ENCODE measurements around the gene PIGS. TPM values are rescaled to one million over a fixed set of nuclear protein-coding genes. Genes with fewer than 3 reads are reported as not detected.

PIGS gene
- total RNA-seq = 46.3 and 60.7 TPM in 2 replicates

DNA sequence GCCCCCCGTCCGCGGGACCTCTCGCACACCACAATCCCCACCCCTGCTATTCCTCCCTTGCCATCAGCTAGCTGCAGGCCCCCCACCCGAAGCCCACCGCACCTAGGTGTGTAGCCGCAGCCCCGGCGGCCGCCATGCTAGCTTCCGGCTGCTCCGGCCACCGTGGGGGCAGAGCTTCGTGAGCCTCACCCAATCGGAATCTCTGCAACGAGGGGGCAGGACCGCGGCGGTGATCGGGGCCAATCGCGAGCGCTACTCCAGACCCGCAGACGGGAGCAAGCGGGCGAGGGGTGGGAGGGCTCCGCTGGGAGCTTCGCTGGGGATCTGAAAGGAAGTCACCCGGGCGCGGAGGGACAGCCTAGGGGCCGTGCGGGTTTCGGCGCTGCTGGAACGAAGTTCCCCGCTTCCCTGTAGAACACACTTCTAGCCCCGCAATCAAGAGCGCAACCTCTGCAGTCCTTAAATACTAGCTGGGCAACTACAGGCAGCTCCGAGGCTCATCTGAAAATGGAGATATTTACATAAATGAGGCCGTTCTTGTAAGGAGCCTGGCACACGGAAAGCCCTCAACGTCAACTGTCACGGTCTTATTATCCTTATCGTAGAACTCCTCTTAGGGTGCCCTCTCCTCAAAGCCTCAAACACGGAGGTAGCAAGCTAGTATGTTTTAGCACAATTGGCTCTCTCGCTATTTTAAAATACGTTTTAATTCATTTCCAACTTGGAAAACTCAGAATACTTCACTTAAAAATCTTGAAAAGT lies at the start of gene PIGS:
Gene PIGS (minus strand): TSS at position 164 of the 762 bp plus-strand sequence. CDS start 28 bp downstream, at position 136.

GRCh38 chr17:28613931-28614381 lies 42.6 kb upstream of the PIGS start, which contains the start of gene RSKR:
Gene RSKR, minus strand, starts transcription at chr17:28614185. Its CDS starts 24 bp downstream, at chr17:28614161.

DNA sequence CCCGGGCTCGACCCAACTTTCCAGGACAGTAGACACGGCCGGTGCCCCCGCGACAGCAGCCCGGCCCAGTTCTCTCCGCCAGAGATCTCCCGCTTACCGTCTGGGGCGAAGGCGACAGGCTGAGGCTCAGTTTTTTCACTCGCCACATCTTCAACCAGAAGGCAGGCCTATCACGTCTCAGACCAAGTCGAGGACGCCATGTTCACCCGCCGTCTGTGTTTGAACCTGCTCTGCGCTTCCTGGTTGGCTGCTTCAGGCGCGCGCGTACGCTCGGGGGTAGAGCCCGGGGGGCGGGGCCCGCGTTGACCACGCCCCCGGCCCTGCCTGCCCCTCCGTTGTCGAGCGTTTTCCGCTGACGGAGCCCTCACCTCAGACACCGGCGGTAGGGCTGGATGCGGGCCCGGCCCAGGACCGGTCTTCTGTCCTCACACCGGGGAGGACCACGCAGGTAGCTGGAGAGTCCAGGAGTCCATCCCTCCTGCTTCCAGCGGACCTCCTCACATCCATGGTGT lies 27.5 kb upstream of the PIGS start, which contains the start of gene SPAG5:
Gene SPAG5 (minus strand): TSS at position 227 of the 512 bp plus-strand sequence. CDS start 79 bp downstream, at position 148.

DNA sequence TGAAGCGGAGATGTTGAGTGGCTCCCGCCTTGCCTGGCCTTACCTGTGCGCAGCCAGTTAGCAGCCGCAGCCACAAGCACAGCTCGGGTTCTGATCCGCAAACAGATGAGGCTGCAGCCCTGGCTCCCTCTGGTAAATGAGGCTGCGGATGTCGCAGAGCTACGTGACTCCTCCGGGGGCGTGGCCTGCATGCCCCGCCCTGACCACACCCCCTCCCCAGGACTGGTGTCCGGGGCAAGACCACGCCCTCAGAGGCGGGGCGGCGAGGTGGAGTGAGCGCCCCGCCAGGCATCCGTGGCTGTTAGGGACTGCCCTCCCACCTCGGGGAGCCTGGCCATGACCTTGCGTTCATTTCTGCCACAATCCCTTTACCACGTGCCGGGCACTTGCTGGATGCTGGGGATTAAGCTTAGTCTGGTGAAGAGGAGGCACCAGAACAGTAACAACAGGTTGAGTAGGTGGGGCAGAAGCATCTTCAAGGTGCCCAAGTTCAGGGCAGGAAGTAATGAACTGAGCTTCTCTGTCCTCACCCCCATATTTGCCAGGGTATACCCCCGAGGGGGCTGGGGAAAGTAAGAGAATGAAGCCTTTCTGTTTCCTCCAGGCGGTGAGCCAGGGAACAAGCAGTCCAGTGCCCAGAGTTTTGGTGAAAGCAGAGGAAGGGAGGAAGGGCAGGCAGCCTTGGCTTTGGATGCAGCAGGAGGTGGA lies 5.6 kb upstream of the PIGS start, which contains the start of gene ALDOC:
Gene ALDOC (minus strand): TSS at position 138 of the 708 bp plus-strand sequence. CDS start 1,363 bp downstream, outside the sequence.

GRCh38 chr17:28552176-28552999 lies 18.9 kb downstream of the PIGS start, which contains the start of gene UNC119:
Gene UNC119, minus strand, starts transcription at chr17:28552624. Its CDS starts 67 bp downstream, at chr17:28552557.

DNA sequence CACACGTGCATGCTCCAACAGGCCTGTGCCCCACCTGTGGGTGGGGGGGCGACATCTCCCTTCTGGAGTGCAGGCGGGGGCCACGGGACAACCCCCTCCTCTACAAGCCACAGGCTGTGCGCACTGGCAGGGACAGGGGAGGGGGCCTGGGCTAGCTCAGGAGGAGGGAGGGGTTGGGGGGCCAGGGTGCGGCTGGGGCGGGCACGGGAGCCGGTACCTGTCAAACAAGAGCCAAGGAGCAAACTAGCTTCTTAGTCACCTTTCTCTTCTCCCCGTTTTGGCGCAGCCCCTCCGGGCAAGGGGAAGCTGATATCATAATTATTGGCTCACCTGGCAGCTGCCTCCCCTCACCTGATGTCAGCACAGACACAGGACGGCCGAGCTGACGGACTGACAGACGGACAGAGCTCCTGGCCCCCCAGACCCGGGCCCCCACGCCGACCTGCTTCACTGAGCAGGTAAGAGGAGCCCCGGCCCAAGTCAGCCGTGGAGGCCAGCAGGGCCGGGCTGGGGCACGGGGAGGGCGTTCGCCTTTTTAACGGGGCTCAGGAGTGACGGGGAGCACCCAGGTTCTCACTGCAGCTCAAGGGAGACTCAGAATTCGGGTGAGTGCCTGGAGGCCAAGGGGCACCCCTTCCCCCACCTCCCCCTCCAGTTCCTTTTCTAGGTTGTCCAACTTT lies 65.2 kb downstream of the PIGS start, which contains the start of gene FOXN1:
Gene FOXN1 (plus strand): TSS at position 363 of the 680 bp plus-strand sequence. CDS start 17,622 bp downstream, outside the sequence.

Other genes starting within 250 kb of the PIGS start
- gene IFT20, start 236.1 kb downstream of the PIGS start, total RNA-seq = 38.8 and 47.0 TPM in 2 replicates
- 14.5 and 18.3 TPM in 2 replicates for gene TNFAIP1, start 235.8 kb downstream of the PIGS start, total RNA-seq
- 58.3 and 78.0 TPM in 2 replicates for gene POLDIP2, start 214.0 kb downstream of the PIGS start, total RNA-seq
- gene SEBOX, start 206.3 kb downstream of the PIGS start, total RNA-seq = not detected in 2 replicates
- gene VTN, start 201.2 kb downstream of the PIGS start, total RNA-seq = 1.4 and 3.5 TPM in 2 replicates
- 9.7 and 14.7 TPM in 2 replicates for gene SARM1, start 199.8 kb downstream of the PIGS start, total RNA-seq
- gene SLC46A1, start 165.3 kb downstream of the PIGS start, total RNA-seq = 3.7 and 3.9 TPM in 2 replicates
- gene SLC13A2, start 97.9 kb downstream of the PIGS start, total RNA-seq = not detected in 2 replicates
- gene FOXN1, start 65.2 kb downstream of the PIGS start, total RNA-seq = not detected in 2 replicates
- 23.6 and 27.8 TPM in 2 replicates for gene UNC119, start 18.9 kb downstream of the PIGS start, total RNA-seq
- gene ALDOC, start 5.4 kb upstream of the PIGS start, total RNA-seq = 93.7 and 95.1 TPM in 2 replicates
- gene SPAG5, start 27.5 kb upstream of the PIGS start, total RNA-seq = 4.0 and 4.3 TPM in 2 replicates
- gene RSKR, start 42.7 kb upstream of the PIGS start, total RNA-seq = 0.68 and 2.8 TPM in 2 replicates
- 74.2 and 90.4 TPM in 2 replicates for gene BLTP2, start 73.6 kb upstream of the PIGS start, total RNA-seq
- gene SDF2, start 90.4 kb upstream of the PIGS start, total RNA-seq = 48.0 and 75.1 TPM in 2 replicates
- 38.2 and 55.4 TPM in 2 replicates for gene SUPT6H, start 90.7 kb upstream of the PIGS start, total RNA-seq
- 1.0 and 1.9 TPM in 2 replicates for gene PROCA1, start 140.4 kb upstream of the PIGS start, total RNA-seq
- gene RAB34, start 146.3 kb upstream of the PIGS start, total RNA-seq = 203 and 253 TPM in 2 replicates
- 666 and 767 TPM in 2 replicates for gene RPL23A, start 148.5 kb upstream of the PIGS start, total RNA-seq
- gene TLCD1, start 154.7 kb upstream of the PIGS start, total RNA-seq = 7.0 and 11.3 TPM in 2 replicates
- gene NEK8, start 157.3 kb upstream of the PIGS start, total RNA-seq = 2.8 and 3.3 TPM in 2 replicates
- gene TRAF4, start 172.5 kb upstream of the PIGS start, total RNA-seq = 8.7 and 10.7 TPM in 2 replicates

All from cardiac ventricle fibroblast (primary cell).